ENCODE data around the gene LMBR1L. TPM values are rescaled to one million over a fixed set of nuclear protein-coding genes. Genes with fewer than 3 reads are reported as not detected.

The LMBR1L gene
- total and polyA plus RNA-seq, 2 of the 13 experiments (the other 11 are each of a cell fraction or from before 2014, with no cell fraction given) = 12.2 to 65.9 TPM

DNA sequence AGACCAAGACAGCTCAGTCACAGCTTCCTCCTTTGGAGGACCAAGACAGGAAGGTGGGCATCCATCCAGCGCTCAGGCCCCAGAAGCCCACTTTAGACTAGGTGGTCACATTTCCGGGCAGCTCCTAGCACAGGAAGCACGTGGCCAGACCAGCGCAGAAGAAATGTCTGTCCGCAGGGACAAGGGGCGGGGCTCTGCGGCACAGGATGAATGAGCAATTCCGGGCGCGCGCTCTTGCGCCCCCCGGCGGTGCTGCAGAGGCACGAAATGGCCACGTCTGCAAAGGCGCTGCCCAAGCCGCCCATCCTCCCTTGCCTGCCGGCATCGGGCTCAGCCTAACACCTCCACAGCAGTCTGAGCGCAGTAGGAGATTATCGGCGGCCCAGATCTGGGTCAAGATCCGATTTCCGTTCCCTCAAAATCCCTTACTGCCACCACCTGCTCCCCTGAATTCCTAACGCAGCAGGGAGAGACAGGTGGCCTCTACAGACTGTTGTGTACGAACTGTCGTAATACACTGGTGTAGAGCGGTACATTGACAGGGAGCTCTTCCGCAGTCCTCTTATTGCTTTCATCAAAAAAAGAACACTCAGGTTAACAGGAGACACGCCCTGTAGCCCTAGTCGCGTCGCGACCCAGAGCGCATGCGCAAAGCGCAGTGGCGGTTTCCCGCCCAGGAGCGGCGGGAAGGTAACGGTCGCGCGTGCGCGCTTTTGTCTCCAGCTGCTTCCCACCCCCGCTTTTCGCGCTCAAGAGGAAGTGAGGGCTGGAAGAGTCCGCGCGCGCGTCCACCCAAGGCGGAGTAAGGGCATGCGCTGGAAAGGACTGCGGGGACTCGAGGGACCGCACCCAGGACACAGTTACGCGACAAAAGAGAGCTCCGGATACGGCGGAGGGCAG lies 19.8 kb upstream of the LMBR1L start (continued):
- TF ChIP-seq CBX2 (IDR thresholded peaks at IDR 0.05; ENCODE audit: low read depth, low read length) (no peak), CBX2 (CRISPR knock-in tag; IDR thresholded peaks at IDR 0.05; ENCODE audit: low read depth) (peak; percentile 92; the same call in 1 of the 2 replicates), ZNF530 (CRISPR knock-in tag; IDR thresholded peaks at IDR 0.05; ENCODE audit: low read depth) (peak; percentile 56; the same call in 1 of the 2 replicates), ADNP (CRISPR knock-in tag; IDR thresholded peaks at IDR 0.05) (no peak), NCOR1 (IDR thresholded peaks at IDR 0.05; ENCODE audit: borderline replicate concordance, low read length) (no peak), SNAPC2 (CRISPR knock-in tag; IDR thresholded peaks at IDR 0.05) (peak; percentile 57; the same call in 1 of the 2 replicates), ZNF75D (CRISPR knock-in tag; IDR thresholded peaks at IDR 0.05; ENCODE audit: borderline replicate concordance) (no peak; the same call in 1 of the 2 replicates), SMAD3 (CRISPR knock-in tag; IDR thresholded peaks at IDR 0.05) (peak; percentile 81; the same call in 1 of the 2 replicates), ZBTB49 (CRISPR knock-in tag; IDR thresholded peaks at IDR 0.05; ENCODE audit: borderline replicate concordance) (no peak), ZNF749 (CRISPR knock-in tag; IDR thresholded peaks at IDR 0.05; ENCODE audit: borderline replicate concordance) (peak; percentile 90), POLR2G (IDR thresholded peaks at IDR 0.05; ENCODE audit: low read depth, low read length) (peak; percentile 18; the same call in 1 of the 2 replicates), ARHGAP35 (CRISPR knock-in tag; IDR thresholded peaks at IDR 0.05; ENCODE audit: borderline replicate concordance) (peak; percentile 34), ZNF496 (CRISPR knock-in tag; IDR thresholded peaks at IDR 0.05; ENCODE audit: insufficient replicate concordance) (no peak), ZNF552 (CRISPR knock-in tag; IDR thresholded peaks at IDR 0.05; ENCODE audit: borderline replicate concordance) (peak; percentile 95), THAP8 (CRISPR knock-in tag; IDR thresholded peaks at IDR 0.05; ENCODE audit: borderline replicate concordance) (peak; percentile 62; the same call in 1 of the 2 replicates), TRIM24 (CRISPR knock-in tag; IDR thresholded peaks at IDR 0.05) (no peak), SMARCE1 (IDR thresholded peaks at IDR 0.05; ENCODE audit: borderline replicate concordance) (no peak), ZFP37 (CRISPR knock-in tag; IDR thresholded peaks at IDR 0.05; ENCODE audit: borderline replicate concordance) (peak; percentile 93; the same call in 1 of the 2 replicates), ZNF205 (CRISPR knock-in tag; IDR thresholded peaks at IDR 0.05) (peak; percentile 18; the same call in 1 of the 2 replicates), IKZF1 (IDR thresholded peaks at IDR 0.05) (no peak), ZBTB10 (CRISPR knock-in tag; IDR thresholded peaks at IDR 0.05; ENCODE audit: borderline replicate concordance) (no peak; the same call in 1 of the 2 replicates)
- TF ChIP-seq, protein P1, sequence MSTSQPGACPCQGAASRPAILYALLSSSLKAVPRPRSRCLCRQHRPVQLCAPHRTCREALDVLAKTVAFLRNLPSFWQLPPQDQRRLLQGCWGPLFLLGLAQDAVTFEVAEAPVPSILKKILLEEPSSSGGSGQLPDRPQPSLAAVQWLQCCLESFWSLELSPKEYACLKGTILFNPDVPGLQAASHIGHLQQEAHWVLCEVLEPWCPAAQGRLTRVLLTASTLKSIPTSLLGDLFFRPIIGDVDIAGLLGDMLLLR (CRISPR knock-in tag; IDR thresholded peaks at IDR 0.05) = peak; percentile 86
